GM12874 (cell line): ENCODE data around the gene CCDC148.

Source experiments
- TF ChIP-seq, protein P1 (sequence below): IDR thresholded peaks from 2 replicates; pipeline ENCODE4 v1.5.1; 2011; ENCODE audit warnings: low read depth, mild to moderate bottlenecking, control low read depth, low read length, moderate library complexity; ENCODE audit not compliant: insufficient read depth

Gene CCDC148

DNA sequence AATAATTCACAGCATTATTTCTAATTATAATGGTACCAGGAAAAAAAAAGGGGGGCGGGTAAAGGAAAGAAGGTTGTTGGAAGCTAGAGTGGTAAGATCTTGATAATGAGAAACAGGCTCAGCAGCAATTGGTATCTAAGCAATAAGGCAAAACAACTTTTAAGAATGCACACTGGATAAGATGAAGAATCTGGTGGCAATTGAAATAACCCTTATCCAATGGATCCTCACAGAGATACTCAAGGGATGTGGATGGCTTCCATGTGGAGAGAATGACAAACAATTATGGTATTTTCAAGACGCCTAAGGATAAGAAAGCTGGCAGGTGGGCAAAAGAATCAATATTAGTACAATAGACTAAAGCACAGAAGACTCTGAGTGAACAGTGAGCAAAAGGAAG, 201.3 kb downstream of the CCDC148 start:
- TF ChIP-seq, protein P1, sequence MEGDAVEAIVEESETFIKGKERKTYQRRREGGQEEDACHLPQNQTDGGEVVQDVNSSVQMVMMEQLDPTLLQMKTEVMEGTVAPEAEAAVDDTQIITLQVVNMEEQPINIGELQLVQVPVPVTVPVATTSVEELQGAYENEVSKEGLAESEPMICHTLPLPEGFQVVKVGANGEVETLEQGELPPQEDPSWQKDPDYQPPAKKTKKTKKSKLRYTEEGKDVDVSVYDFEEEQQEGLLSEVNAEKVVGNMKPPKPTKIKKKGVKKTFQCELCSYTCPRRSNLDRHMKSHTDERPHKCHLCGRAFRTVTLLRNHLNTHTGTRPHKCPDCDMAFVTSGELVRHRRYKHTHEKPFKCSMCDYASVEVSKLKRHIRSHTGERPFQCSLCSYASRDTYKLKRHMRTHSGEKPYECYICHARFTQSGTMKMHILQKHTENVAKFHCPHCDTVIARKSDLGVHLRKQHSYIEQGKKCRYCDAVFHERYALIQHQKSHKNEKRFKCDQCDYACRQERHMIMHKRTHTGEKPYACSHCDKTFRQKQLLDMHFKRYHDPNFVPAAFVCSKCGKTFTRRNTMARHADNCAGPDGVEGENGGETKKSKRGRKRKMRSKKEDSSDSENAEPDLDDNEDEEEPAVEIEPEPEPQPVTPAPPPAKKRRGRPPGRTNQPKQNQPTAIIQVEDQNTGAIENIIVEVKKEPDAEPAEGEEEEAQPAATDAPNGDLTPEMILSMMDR, result no peak

GRCh38 chr2:158253170-158253569, 203.4 kb downstream of the CCDC148 start:
- TF ChIP-seq, protein P1, result no peak

- TF ChIP-seq, protein P1, result no peak
Observed at GRCh38 chr2:158251356-158251755, 205.2 kb downstream of the CCDC148 start.

DNA sequence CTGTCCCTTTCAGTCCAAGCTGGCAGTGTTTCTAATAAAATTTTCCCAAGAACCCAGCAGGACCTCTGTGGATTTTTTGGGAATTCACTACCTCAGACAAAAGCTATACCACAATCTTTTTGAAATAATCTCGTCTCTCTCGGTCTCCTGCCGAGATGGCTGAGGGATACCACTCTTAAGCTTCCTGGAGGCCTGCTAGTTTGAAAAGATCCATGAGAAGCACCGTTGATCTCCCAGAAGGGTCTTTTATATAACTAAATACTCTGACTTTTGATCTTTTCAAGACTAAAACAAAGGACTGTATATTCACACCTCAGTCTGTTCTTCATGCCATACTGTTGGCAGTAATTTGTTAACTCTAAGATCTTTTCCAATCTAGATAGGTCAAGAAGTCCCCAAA, 213.2 kb downstream of the CCDC148 start:
- TF ChIP-seq, protein P1, result no peak

- TF ChIP-seq, protein P1, result no peak
Observed at GRCh38 chr2:158242280-158242679, 214.3 kb downstream of the CCDC148 start.

- TF ChIP-seq, protein P1, result no peak
Observed at GRCh38 chr2:158240975-158241374, 215.6 kb downstream of the CCDC148 start.

DNA sequence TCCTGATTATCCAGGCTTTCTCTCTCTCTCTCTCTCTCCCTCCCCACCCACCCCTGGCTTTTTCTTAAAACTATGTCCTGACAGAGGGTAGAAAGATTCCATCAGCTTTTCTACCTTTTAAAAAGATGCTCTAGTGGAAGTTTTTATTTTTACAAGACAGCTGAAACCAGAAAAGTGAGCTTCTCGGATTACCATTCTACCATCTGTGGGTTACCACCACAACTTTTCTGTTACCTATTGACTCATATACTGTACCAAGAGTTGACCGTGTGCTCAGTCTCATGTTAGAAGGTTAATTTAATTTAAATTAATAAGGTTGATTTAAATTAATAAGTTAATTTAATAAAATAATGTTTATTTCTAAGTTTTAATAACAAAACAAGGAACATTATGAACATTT, 217.3 kb downstream of the CCDC148 start:
- TF ChIP-seq, protein P1, result no peak

- TF ChIP-seq, protein P1, result no peak
Observed at GRCh38 chr2:158234497-158234896, 222.1 kb downstream of the CCDC148 start.
